Epidermal melanocyte (primary cell): ENCODE measurements around the gene DNAH14.
"Not testable (repeated sequence)": the region's sequence is repeated elsewhere in the genome, so short reads cannot be mapped to it uniquely, and the experiment has no call there.

Experiments
- DNase-seq: peaks from one replicate; pipeline ENCODE4 v3.0.0; 2011; ENCODE audit warnings: low spot score; ENCODE audit not compliant: insufficient read length

The DNAH14 gene

DNA sequence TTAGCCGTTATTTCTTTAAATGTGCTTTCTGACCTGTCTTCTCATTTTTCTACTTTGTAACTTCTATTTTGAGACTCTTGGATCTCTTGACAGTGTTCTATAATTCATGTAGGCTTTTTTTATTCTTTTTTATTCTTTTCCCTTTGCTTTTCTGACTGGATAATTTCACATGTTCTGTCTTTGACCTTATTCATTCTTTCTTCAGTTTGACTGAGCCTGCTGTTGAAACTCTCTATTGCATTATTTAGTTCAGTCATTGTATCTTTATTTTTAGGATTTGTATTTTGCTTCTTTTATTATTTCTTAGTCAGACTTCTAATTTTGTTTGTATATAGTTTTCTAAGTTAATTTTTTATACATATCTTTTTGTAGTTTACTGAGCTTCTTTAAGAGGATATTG is 66.1 kb downstream of the DNAH14 start:
- no peak for DNase-seq

DNA sequence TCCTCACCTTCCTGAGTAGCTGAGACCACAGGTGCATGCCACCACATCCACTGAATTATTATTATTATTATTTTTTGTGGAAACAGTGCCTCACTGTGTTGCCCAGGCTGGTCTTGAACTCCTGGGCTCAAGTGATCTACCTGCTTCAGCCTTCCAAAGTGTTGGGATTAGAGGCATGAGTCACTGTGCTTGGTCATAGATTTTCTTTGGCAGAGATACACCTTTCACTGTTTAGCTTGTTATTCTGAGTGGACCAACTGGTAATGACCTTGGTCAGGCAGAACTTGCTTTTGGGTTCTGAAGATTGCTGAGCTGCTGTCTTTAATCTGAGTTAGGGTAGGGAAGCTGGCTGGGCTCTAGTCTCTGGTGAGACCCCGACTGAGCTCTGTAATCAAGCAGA is 66.8 kb downstream of the DNAH14 start:
- DNase-seq, result no peak

DNA sequence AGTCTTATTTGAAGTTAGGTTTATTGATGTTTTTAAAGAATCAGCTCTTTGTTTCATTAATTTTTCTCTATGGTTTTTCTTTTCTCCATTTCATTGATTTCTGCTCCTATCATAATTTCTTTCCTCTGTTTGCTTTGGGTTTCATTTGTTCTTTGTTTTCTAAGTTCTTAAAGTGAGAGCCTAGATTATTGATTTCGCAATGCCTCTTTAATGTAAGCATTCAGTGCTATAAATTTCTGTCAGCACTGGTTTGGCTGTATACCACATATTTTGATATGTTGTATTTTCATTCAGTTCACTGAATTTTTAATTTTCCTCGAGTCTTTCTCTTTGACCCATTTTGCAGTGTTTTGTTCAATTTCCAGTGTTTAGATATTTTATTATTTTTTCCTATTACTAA is 68.7 kb downstream of the DNAH14 start:
- DNase-seq, result no peak

DNA sequence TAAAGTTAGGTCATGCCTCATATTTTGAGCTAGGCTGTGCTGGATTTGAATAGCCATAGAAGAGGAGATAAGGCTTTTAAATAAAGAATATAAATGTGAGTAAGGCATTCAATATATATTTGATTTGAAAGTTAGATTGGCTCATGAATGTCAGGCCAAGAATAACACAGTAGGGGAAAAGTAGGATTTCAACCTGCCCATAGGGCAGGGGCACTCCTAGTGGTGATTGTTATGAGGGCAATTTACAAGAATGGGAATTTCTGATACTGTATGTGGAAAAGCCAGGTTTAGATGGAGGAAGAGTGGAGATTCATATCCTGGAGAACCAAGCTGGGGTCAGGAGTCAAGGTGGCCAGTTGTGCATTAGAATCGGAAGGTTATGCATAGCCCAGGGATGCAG is 74.9 kb downstream of the DNAH14 start:
- DNase-seq, result no peak

DNA sequence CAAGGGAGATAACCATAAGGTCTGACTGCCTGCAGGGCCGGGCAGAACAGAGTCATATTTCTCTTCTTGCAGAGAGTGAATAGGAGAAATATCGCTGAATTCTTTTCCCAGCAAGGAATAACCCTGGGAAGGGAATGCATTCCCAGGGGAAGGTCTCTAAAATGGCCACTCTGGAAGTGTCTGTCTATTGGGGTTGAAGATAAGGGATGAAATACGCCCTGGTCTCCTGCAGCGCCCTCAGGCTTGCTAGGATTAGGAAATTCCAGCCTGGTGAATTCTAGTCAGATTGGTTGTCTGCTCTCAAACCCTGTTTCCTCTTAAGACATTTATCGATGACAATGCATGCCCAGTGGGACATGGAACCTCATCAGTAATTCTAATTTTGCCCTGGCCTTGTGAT is 76.9 kb downstream of the DNAH14 start:
- not testable (repeated sequence) for DNase-seq

DNA sequence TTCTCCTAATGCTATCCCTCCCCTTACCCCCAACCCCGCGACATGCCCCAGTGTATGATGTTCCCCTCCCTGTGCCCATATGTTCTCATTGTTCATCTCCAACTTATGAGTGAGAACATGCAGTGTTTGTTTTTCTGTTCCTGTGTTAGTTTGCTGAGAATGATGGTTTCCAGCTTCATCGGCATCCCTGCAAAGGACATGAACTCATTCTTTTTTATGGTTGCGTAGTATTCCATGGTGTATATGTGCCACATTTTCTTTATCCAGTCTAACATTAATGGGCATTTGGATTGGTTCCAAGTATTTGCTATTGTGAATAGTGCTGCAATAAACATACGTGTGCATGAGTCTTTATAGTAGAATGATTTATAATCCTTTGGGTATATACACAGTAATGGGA is 78.6 kb downstream of the DNAH14 start:
- not testable (repeated sequence) for DNase-seq

DNA sequence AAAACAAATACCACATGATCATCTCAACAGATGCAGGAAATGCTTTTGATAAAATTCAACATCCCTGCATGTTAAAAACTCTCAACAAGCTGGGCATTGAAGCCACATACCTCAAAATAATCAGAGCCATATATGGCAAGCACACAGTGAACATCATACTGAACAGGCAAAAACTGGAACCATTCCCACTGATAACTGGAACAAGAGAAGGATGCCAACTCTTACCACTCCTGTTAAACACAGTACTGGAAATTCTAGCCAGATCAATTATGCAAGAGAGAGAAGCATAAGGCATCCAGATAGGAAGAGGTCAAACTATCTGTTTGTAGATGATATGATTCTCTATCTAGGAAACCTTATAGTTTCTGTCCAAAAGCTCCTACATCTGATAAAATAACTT is 91.6 kb downstream of the DNAH14 start:
- DNase-seq, result no peak

DNA sequence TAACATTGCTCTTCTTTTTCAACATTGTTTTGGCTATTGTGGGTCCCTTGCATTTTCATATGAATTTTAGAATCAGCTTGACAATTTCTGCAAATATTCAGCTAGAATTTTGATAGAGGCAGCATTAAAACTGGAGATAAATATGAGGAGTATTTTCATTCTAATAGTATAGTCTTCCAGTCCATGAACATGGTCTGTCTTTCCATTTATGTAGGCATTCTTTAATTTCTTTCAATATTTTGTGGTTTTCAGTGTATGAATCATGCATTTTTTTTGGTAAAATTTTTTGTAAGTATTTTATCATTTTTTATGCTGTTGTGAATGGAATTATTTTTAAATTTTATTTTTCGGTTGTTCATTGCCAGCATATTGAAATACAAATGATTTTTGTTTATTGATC is 97.2 kb downstream of the DNAH14 start:
- no peak for DNase-seq

DNA sequence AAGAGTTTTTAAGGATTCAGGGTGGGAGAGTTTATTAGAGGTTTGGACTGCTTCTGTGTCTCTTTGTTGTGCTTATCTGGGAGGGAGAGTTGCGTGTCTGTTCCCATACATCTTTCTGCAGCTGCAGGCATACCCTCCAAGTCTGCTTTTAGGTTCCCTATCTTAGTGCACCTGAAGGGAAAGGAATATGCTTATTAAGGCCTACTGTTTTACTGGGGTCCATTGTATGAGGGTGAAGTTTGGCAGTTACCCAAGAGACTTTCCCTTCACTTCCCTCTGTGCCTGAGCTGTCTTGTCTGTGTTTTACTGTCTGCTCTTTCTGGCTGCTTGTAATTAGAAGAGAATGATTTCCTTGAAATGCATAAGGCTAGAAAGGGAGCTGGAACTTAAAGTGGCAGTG is 107.0 kb downstream of the DNAH14 start:
- DNase-seq, result not testable (repeated sequence)

DNA sequence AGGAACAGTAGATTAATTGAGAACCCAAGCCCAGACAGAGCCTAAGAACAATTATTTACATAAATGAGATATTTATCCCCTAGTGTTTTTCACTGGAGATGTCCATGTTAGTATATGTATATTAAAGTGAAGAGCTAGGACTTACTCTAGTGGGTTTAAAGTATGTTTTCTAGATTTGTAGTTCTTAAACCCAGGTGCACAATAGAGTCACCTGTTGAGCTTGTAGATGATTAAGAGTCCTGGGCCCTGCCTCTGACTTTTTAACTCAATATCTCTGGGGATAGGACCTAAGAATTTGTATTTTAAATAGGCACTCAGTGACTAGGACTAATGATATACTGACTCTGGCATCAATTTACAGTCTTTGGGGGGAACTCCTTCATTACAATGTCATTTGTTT is 112.8 kb downstream of the DNAH14 start:
- no peak for DNase-seq

DNA sequence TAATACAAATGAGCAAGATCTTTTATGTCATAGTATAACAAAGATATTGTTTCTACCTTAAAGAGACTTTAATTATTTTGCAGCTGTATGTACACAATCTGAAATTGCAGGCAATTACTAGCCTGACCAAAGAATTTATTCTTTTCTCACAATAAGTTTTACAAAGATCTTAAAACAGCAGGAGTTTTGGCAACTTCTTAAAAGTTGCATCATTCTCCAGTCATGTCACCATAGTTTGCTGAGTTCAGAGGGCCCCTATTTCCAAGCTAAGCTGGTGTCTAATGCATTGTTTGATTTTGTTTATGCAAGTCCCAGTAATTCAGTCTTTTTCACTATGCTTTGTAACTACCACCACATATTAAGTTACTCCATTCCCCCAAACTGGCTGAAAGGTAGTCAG is 114.8 kb downstream of the DNAH14 start:
- no peak for DNase-seq

DNA sequence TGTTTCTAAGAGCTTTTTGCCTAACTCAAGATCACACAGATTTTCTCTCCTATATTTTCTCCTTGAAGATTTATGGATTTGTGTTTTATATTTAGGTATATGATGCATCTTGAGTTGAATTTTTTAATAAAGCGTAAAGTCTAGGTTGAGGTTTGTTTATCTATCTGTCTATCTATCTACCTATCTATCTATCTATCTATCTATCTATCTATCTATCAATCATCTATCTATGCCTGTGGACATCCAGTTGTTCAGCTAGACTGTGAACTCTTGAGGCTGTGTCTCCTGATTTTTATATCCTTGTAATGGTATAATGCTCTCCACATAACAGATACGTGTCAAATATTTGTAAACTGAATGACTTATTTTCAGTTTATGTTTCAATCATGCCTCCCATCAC is 120.1 kb downstream of the DNAH14 start:
- no peak for DNase-seq

DNA sequence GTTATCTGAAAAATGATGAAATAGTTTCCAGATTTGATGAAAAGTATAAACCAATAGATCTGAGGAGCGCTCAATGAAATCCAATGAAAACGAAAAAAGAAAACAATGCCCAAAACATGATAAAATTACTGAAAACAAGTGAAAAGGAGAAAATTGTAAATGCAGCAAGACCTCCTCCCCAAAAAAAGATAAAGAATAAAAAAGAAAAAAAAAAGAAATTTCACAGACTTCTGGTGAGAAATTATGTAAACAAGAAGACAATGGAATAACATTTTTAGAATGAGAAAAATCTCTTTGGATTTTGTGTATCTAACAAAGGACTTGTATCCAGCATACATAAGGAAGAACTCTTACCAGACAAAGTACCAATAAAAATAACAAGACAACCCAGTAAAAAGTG is 134.2 kb downstream of the DNAH14 start:
- no peak for DNase-seq

DNA sequence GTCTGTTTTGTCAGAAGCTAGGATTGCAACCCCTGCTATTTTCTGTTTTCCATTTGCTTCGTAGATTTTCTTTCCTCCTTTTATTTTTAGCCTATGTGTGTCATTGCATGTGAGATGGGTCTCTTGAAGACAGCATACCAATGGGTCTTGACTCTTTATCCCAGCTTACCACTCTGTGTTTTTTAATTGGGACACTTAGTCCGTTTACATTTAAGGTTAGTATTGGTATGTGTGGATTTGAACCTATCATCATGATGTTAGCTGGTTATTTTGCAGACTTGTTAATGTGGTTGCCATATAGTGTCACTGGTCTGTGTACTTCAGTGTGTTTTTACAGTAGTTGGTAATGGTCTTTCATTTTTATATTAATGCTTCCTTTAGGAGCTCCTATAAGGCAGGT is 141.5 kb downstream of the DNAH14 start:
- no peak for DNase-seq

DNA sequence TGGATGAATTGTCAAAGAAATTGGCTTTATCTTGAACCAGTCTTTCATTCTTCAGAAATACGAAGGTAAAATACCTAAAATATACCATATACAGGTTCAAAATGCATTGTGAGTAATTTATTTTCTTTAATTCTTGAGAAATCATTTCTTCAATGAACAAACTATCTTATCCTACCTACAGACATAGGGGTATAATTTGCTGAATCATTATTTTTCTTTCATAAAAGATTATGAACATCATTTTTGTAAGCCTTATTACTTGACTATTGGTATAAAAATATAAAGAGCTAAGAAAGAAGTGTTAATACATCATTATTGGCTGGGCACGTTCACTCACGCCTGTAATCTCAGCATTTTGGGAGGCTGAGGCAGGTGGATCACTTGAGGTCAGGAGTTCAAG is 167.7 kb downstream of the DNAH14 start:
- DNase-seq, result no peak

DNA sequence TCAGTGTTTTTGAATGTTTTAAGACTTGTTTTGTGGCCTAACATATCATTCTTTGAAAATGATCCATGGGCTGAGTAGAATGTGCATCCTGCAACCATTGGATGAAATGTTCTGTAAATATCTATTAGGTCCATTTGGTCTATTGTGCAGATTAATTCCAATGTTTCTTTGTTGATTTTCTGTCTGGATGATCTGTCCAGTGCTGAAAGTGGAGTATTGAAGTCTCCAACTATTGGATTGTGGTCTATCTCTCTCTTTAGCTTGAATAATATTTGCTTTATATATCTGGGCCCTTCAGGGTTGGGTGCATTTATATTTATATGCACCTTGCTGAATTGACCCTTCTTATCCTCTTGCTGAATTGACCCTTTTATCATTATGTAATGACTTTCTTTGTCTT is 181.5 kb downstream of the DNAH14 start:
- DNase-seq, result no peak

DNA sequence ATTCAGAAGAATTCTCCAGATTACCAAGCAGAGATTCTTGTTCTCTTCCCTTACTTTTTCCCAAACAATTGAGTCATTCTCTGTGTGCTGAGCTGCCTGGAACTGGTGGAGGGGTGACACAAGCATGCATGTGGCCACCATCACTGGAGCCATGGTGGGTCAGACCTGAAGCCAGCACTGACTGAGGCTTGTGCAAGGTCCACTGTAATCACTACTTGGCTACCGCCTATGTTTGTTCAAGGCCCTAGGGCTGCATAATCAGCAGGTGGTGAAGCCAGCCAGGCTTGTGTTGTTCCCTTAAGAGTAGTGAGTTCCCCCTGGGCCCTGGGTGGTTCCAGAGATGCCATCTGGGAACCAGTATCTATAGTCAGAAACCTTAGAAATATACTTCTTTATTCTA is 183.8 kb downstream of the DNAH14 start:
- DNase-seq, result no peak

DNA sequence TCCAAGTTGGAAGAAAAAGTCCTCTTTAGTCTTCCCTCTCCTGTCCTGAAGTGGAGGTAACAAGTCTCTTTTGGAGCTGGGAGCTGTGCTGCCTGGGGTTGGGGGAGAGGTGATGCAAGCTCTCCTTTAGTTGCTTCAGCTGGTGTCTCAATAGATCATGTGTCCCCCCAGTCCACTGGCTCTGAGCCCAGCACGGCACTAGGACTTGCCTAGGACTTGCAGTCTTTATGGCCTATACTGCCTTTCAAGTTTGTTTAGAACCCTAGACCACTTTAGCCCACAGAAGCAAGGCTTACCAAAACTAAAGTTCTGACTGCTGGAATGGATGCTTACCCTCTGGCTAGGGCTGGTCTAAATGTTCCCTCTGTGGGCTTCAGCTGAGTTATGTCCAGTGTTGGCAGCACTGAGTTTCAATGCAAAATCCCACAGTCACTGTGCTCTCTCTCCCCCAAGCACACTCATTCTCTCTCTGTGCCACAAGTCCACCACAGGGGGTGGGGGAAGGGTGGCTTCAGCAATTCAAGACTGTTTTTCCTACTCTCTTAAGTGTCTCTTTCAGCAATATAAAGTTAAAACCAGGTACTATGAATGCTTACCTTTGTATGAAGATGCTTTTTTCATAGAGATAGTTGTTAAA is 185.0 kb downstream of the DNAH14 start:
- no peak for DNase-seq

DNA sequence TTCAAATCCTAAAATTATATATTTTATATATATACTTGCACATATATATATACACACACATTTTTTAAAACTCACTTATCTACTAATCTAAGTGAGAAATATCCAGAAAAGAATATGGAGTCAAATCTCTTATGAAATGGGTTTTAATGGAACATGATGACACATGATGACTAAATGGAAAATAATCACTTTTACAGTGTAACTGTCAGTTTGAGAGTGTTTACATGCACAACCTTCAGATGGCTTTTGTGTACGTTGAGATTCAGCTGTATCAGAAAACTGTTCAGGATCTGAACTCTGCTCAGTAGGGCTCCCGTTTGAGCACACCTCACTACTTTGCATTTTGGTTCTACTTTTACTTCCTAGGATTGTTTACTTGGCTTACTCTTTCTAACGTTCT is 189.8 kb downstream of the DNAH14 start:
- DNase-seq, result no peak

DNA sequence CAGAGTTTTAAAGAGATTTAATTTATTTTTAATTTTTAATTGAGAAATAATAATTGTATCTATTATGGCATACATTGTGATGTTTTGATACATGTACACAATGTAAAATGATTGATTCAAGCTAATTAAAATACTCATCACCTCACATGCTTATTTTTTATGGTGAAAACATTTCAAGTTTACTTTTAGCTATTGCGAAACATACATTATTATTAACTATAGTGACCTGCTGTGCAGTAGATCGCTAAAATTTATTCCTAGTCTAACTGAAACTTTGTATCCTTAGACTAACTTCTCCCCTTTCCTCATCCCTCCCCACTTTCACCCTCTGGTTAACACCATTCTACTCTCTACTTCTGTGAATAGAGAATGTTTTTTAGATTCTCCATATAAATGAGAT is 191.6 kb downstream of the DNAH14 start:
- no peak for DNase-seq

DNA sequence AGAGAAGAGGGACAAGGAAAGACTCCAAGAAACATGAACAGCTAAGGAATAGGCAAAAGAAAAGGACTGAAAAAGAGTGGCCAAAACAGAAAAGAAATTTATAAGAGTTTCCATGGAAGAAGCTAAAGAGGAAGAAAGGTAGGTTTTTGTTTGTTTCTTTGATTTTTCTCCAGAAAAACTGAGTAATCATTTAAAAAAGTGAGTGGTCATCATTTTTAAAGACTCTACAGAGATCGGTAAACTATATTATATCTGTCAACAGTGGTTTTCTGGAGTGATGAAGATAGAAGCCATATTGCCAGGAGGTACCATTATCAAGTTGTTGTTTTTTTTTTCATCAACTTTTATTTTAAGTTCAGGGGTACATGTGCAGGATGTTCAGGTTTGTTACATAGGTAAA is 202.4 kb downstream of the DNAH14 start:
- no peak for DNase-seq

DNA sequence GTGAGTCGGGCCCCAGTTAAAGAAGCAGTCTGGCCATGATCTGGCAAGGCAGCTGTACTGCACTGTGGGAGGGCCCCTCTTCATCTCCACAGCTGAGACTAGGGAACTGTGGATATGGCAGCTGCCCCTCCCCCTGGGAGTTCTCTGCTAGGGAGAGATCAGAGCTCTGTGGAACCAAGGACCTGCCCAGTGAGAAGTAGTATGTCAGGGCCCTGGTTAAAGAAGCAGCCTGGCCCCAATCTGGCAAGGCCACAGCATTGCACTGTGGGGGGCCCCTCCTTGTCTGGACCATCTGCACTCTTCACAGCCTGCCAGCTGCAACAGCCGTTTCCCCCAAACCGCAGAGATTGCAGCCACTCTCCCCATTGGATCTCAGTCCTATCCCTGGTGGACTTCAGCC is 208.5 kb downstream of the DNAH14 start:
- DNase-seq, result no peak

DNA sequence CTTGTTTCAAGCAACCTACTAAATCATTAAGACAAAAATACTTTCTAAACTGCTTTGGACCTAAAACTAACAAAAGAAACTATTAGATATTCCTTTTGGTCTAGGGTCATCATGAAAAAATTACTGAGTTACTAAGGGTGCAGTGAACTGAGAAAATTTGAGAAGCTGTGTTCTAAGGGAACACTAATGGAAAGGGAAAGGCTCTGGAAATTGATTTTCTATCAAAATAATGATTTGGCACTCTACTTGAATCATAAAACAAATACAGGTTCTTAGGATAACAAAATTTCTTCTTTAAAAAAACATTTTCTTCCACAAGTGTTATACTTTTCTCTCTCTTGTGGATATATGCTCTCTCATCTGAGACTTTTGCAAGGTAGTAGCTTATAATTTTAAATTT is 213.5 kb downstream of the DNAH14 start:
- DNase-seq, result no peak

DNA sequence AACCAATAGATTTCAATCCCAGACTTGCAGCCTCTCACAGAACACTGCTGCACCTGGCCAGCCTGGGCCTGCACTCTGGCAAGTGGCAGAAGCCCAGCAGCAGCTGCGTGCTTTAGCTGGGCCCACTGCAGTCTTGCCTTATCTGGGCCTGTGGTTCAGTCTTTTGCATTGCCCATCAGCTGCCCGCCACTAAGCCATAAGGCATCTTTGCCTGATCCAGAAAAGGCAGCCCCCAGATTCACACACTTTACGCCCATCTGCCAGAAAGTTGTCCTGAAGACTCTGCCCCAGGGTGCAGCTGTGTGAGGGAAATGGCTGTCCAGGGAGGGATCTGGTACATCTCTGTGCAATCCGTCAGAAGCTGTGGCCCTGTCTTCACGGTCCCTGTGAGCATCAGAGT is 217.0 kb downstream of the DNAH14 start:
- DNase-seq, result no peak
